COR-L47 (cell line): Measurements from ENCODE around the gene POLL.

Experiments used
- DNase-seq: peaks from one replicate; lab custom pipeline; 2025; lab: John Stamatoyannopoulos, UW

The POLL gene

DNA sequence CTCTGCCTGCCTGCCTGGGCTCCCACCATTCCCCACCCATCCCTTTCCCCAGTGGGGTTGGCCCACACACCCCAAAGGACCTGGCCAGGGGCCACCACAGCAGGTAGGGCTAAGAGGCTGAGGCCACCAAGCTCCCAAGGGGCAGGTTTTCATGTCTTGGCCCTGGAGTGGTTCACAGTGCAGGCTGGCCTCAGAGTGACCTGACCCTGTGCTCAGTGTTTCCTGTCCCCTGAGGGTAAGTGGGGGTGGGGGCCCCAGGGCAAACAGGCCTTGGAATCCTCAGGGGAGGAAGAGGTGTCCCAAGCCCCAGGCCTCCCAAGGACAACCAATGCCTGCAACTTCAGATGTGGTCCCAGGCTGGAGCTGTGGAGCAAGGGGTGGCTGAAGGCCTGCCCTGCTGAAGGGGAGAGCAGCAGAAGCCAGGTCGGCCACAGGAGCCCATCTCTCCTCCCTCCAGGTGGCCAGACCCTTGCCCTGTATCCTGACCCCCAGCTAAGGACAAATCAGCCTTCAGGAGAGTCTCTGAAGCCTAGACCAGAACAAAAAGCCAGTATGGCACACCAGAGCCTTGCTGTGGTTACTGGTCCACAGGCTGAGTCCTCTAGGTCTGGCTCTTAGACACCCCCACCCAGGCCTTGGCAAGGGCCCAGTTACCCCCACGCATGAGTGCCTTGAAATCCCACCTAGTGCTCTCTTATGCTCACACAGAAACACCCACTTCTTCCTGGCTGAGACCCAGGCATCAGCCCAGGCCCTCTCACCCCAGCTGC, 27.6 kb downstream of the POLL start:
- DNase-seq, result peak; percentile 24

DNA sequence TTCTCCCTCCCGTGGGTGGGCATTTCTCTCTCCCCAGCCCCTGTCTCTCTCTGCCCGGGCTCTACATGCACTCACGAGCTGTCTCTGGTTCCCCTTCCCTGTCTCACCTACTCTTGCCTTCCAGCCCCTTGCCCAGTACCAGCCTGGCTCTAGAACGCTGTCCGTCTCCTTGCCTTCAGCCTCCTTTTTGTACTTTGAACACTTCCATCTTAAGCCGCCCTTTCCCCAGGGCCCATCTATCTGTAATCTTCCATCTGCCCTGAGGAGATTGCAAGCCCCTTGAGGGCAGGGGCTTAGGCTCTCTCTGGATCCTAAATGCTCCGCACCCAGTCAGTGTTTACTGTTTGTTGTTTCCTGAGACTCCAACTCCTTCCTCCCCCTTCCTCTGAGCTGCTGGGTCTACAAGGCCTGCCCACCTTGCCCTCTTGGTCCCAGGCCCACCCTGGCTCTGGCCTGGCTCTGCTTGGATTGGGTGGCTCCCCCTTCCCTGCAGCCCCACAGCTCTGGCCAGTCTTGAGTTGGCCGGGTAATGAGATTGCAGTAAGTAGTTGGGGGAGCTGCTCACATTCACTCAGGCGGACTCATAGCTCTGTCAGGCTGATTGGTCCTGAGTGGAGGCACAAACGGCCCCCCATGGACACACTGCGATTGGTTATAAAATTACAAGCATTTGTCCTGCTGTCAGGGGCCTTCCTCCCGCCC, 28.3 kb downstream of the POLL start:
- no peak for DNase-seq

DNA sequence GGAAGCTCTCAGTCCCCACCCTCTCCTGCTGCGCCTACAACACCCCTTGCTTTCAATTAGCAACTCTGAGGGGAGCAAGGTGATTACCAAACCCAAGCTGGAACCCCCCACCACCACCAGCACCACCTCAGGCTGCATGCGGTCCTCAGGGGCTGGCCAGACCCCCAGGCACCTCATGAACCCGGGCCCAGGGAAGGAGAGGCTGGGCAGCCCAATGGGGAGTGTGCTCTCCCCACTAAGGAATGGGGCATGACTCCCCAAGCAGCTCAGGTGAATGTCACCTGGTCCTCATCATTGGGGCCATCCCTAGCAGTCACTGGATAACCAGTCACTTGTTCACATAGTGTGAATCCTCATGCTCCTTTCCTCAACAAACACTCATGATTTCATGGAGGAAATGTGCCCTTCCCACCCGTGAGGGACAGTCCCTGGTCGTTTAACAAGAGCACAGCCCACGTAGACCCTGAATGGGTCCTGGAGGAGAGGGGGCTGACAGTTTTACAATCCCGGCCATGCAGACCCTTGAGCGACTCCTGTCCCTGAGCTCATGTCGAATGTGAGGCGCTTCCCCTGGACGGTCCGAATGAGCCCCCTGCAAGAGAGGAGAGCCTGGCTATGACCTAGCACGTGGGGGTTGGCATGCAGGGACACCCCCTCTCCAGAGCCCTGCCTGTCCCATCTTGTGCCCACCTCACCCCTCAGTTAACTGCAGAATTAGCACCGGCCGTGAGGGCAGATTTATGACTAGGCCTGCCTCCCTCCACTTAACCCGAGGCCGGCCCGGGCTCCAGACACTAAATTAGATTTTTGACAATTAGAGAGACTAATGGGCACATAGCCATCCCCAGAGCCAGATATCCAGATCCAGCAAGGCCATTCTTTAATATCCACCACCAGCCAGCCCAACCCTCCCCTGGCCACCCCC, 29.1 kb downstream of the POLL start:
- DNase-seq, result no peak

DNA sequence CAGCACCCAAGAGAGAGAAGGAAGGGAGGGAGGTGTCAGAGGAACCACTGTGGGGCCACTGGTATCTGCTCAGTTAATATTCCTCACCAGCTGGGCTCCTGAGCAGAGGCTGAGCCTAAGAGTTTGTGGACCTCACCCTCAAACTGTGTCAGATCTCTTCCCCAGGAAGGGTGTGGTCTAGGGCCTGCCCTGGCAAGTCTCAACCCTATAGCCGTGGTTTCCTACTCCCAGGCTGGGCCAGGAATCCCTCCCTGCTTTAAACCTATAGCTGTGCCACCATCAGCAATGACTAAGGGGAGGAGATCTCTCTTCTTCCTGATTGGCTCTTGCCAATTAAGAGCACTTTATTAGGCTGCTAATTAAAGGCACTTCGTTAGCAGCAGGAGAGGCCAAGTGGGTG, 29.9 kb downstream of the POLL start:
- DNase-seq, result no peak

DNA sequence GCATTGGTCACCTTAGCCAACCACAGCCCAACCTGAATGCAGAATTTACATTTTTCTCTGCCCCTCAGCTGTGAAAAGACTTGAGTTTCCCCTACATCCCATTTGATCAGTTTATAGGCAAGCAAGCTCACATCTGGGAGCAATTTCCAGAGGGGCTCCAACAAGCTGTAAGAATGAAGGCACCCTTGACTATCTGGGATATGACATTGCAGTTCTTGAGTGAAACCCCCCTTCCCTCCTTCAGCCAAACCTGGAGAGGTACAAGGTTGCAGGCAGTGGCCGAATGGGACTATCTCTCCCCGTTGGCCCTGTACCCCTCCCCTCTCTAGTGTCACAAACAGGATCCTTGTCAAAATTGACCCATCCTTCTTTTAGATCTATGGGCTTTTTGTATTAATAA, 30.5 kb downstream of the POLL start:
- no peak for DNase-seq

DNA sequence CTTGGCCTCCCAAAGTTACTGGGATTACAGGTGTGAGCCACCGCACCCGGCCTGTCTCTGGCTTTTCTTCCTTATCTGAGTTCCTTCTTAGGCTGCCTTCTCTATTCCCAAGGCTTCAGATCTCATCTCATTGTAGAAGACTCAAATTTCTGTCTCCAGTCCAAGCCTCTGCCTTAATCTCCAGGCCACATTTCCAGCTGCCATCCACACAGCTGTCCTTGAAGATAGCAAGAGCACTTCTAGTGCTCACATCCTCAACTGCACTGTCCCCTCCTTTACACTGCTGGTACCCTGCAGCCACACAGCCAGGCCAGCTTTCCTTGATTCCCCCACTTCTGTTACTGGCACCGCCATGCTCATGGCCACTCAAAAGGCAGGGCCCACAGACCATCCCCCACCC, 35.6 kb downstream of the POLL start:
- no peak for DNase-seq

DNA sequence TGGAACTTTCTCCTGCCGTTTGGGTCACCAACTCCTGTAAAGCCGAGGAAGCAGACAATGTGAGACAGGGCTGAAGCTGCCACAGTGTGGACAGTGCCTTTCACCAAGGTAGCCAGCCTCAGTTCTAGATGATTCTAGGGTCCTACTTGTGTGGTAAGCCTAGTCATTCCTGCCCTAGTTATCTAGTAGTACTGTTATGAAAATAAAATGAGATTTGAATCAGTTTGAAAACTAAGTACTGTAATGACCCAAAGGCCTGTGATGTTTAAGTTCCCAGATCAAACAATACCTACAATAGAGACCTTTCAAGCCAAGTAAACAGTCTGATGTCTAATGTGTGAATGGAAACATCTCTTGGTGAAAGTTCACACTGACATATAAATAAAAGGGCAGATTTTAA, 37.1 kb downstream of the POLL start:
- DNase-seq, result no peak

DNA sequence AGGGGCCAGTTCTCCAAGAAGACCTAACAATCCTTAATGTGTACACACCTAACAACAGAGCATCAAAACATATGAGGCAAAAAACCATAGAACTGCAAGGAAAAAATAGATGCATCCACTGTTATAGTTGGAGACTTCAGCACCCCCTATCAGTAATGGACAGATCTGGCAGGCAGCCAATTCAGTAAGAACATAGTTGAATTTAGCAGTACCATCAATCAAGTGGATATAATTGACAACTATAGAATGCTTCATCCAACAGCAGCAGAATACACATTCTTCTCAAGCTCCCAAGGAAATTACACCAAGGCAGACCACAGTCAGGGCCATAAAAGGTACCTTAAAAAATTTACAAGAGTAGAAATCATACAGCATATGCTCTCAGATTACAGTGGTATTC, 42.2 kb downstream of the POLL start:
- no peak for DNase-seq

DNA sequence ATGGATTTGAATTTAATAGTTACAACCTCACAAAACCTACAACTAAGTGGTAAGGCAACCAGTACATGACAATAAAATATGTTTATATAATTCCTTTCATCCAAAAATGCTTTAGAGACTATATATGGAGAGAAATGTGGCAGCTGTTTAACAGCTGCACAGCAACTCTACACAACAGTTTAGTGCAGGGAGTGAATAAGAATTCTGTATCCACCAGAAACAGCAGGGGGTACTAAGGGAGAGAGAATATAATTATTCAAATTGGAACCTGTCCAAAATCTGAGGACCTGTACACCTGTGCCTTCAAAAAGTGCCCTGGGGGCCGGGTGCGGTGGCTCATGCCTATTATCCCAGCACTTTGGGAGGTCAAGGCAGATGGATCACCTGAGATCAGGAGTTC, 49.6 kb downstream of the POLL start:
- DNase-seq, result peak; percentile 62

DNA sequence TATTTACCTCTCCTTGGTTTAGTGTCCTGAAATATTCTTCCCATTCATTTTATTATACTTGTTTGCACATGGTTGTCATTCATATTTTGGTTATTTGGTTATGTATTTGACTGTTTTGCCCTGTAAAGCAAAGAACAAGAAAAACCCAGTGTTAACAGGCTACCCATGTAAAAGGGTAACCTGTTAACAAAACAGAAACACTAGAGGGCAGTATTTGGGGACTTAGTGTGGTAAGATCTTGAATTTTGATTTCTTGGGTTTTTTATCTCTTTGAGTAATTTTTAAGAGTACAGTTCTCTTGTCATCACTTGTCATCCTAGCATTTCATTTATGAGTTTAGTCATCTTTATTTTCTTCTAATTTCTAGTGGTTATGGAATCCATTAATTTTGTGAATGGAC, 51.3 kb downstream of the POLL start:
- DNase-seq, result no peak

DNA sequence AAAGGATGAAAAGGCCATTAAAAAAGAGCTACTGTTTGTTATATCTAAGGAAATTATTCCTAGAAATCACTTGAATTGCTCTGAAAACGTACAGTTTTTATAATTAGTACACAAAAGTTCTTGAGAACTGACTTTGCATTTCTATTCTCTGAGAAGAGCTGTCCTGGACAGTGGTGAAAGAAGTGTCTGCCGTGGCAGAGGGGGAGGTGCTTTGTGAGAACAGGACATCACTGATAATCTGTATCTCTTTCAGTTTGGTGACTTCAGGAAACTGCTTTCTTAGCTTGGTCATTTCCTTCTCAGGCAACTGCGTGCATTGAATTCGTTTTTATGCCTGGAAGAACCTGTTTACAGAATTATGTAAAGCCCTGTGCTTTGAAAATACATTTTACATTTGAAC, 52.1 kb downstream of the POLL start:
- DNase-seq, result no peak

DNA sequence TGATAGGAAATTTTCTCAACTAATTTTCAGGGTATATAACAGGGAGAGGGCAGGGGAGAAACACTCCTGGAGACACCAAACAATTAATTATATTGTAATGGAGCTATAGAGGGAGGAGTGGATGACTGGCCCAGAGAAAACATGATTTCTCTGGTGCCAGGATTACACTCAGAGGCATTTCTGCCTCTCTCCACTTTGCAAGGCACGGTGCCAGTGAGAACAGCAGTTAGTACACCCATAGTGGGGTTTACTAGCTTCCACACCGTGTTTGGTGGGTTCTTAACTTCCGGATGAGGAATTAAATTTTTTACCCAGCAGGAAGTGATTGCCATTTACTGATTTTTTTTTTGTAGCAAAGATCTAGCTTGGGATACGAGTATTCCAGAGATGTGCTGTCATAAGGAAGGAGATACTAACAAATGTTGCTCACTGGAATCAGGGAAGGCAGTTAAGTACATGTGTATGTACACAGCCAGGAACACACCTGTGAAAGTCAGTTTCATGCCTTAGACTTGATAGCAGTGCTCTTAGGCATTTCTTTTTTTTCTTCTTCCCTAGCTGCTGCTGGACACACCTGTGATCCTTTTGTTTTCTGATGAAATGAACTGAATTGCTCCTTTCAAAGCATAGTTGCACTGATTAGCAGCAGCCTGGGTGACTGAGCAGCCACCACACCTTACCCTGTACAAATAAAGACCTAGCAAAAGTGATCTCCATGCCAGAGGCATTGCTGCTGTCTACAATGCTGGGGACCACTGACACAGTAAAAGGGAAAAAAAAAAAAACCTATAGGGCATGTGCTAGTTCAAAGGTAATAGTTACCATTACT, 58.1 kb downstream of the POLL start:
- DNase-seq, result no peak

DNA sequence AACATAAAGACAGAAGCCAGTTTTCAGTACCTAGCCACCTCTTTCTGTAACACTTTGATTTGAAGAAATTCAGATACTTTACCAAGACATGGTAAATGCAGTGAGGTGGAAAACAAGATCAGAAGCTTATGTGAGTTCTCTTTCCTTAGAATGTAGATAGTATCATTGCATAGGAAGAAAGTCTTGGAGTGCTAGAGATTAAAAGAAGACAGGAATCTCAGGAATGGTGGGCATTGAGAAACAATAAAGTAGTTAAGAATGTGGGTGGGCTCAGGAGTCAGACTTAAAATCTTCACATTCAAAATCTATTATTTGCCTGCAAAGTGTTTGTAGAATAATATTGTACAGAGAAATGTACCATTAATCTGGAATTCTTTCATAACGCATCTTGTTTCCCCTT, 58.9 kb downstream of the POLL start:
- no peak for DNase-seq
